GM18873 (cell line): ENCODE data around the gene PAFAH1B1.

Source experiments
- ATAC-seq: cut with Tn5 transposase; IDR thresholded peaks from one replicate; pipeline ENCODE4 v1.9.1; 2021; ENCODE audit warnings: mild to moderate bottlenecking, moderate library complexity, moderate number of reproducible peaks; ENCODE audit not compliant: unreplicated experiment, low FRiP score

PAFAH1B1 gene

DNA sequence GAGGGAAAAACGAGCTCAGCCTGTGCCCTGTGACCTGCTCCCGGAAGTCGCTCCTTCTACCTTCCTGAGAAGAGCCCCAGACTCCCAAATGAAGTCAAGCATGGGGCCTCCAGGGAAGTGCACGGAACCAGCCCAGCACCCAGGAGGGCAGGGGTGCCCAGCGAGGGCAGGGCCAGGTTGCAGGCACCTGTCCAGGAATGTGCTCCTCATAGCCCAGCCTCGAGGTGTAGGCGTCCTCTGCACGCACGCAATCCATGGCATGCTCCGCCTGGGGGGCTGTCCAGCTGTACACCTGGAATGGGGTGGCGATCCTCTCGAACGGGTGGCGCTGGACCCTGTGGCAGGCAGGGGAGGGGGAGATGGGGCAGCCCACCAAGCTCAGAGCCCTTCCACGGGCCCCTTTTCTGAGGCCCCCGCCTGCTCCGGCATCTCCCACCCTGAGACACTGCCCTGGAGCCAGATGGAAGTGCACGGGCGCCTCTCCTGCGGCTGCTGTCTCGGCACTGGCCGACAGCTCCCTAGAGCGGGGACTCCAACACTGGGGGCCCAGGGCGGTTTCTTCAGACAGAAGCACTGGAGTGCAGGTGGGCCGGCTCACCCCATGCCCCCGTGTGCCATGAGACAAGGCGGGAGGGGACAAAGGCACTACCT lies 107.2 kb downstream of the PAFAH1B1 start:
- no peak for ATAC-seq

DNA sequence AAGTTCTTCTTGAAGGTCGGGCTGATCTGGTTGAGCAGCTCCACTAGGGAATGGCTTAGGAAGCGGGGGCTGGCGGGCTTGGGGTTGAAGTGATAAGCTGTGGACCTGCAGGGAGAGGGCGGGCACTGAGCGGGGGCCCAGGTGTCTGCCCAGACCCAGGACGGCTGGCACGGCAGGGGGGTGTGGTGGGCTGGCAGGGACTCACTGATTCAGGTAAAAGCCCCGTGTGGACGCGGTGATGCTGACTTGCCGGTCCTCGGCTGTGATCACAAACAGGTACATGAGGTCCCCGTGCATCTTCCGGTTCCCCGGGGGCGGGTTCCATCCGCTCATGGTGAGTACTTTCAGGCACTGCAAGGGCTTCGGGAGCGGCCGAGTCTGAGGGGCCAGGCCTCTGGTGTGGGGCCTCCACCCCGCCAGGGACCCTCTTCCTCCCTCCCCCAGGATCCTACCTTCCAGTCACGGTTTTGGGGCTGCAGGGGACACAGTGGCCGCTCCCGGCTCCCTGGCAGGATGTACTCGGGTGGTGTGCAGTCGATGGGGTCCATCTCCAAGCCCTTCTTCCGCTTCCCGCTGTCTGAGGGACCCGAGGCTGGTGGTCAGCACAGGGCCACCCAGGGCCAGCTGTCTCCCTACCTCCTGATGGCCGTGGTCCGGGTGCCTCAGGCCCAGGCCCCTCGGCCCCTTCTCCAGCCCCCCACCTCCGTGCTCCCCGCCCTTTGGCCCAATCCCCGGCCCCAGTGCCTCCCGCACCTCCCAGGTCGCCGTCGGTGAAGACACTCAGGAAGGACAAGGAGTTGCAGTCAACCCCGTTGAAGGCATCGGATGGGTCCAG lies 107.9 kb downstream of the PAFAH1B1 start:
- no peak for ATAC-seq

- ATAC-seq: no peak
Measured at GRCh38 chr17:2701996-2702741, 108.7 kb downstream of the PAFAH1B1 start.

DNA sequence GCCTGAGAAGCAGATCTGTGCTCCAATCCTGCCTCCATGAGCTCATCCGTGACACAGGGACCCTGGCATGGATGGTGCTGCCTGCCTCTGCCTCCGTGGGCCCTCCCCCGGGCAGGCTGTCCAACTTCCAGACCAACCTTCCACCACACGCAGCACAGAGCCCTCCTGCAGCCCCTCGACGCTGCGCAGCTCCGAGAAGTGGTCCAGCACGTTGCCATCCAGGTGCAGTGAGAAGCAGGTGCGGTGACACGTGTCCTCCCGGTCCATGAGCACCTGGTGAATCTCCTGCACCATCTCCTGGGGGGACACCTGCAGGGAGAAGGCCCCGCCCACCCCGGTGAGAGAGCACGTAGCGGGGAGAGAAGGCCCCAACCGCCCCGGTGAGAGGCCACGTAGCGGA lies 109.7 kb downstream of the PAFAH1B1 start:
- ATAC-seq: no peak

DNA sequence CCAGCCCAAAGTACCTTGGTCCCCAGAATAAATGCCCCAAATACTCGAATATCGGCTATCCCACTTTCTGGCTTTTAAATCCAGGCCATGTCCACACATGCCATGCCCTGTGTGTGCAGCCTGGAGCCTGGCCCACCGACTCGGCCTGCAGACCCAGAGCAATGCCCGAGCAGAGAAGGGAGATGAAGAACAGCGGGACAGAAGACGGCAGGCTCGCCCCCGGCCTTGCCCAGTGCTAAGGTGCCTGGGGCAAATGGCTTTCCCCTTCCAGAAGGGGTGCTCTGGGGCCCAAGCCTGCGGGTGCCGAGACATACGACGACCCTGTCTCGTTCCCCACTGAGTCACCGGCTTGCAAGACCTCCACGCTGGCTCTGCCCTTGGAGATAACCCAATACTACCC lies 110.2 kb downstream of the PAFAH1B1 start:
- ATAC-seq: no peak

DNA sequence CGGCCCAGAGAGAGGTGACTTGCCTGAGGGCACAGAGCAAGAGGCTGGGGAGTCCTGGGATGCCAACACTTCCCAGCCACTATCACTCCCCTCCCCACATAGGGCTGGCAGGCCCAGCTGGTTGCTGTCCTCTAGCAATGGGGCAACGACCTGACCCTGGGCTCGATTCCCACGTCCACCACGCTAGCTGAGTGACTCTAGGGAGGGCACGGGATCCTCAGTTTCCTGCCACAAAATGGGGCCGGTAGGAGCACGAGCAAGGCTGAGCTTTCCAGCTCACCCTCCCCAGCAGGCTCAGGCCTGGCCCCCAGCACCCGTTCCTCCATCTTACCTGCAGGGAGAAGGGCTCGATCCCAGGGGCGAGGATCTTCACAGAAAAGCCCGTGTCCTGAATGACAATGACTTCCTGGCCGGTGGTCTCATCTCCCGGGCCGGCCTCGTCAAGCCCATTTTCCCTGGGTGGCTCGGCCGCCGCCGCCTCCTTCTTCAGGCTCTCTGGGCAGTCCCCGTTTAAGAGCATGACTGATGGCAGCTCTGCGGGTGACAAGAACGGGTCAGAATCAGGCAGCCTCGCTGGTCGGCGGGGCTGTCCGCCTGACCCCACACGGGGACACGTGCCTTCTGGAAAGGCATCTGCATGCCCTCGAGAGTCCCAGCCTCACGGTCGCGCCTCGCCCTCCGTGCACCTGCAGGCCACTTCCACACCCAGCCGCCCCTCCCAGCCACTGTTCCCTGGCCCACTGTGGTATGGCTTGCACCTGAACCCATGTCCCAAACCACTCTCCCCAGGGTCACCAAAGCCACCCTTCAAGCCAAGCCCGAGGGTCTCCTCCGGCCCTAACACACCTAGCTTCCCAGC lies 110.8 kb downstream of the PAFAH1B1 start:
- ATAC-seq: no peak

GRCh38 chr17:2704890-2705248 lies 111.4 kb downstream of the PAFAH1B1 start:
- no peak for ATAC-seq

- ATAC-seq: no peak
Measured at GRCh38 chr17:2705263-2705662, 111.8 kb downstream of the PAFAH1B1 start.

- no peak for ATAC-seq
Measured at GRCh38 chr17:2705888-2706795, 112.7 kb downstream of the PAFAH1B1 start.

- no peak for ATAC-seq
Measured at GRCh38 chr17:2706911-2707510, 113.6 kb downstream of the PAFAH1B1 start.

- no peak for ATAC-seq
Measured at GRCh38 chr17:2707721-2708584, 114.5 kb downstream of the PAFAH1B1 start.

DNA sequence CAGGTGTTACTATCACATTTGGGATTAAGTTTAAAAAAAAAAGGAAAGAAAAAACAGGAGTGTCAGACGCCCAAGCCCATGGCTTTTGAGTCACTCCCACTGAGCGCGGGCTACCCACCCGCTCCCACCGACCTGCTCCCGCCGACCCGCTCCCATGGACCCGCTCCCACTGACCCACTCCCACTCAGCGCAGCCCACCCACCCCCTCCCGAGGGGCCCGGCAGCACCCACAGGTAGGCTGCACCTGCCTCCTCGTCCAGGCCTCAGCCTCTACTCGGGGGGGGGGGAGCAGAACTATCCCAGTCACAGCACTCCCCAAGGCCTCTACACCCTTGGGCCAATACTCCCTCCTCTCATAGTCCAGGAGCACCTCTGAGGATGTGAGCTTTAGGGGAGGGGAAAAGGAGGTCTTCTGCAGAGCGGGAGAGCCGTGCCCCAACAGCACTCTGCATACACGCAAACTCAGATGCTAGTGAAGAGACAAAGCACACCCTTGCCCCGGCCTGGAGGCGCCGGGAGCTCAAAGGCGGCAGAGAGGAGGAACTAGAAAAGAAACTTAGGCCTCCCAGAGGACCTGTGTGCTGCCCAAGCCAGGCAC lies 115.2 kb downstream of the PAFAH1B1 start:
- ATAC-seq: no peak

- ATAC-seq: no peak
Measured at GRCh38 chr17:2709183-2709661, 115.8 kb downstream of the PAFAH1B1 start.

GRCh38 chr17:2710071-2710802 lies 116.8 kb downstream of the PAFAH1B1 start:
- ATAC-seq: no peak

- peak; percentile 16 for ATAC-seq
Measured at GRCh38 chr17:2710803-2711607, 117.6 kb downstream of the PAFAH1B1 start.
